Measurements from ENCODE around the gene RNF138. TPM values are rescaled to one million over a fixed set of nuclear protein-coding genes. Genes with fewer than 3 reads are reported as not detected.

Gene RNF138
- total RNA-seq, 1 experiment from 2014 or later: 73.5 TPM

GRCh38 chr18:32057624-32058165 lies 34.0 kb upstream of the RNF138 start:
- Mint-ChIP-seq H3K27ac (peak overlapping the region in 1 of 3 experiments; percentile 79; a peak in 1 of 7 replicates), H3K36me3 (ENCODE audit: insufficient read depth in 1 of 3, low read depth in 3 of 3) (peaks cover 0 to 7% (median 5%) of the 10 kb centered on the region in 3 experiments; a peak in 4 of 7 replicates), H3K9me3 (no peaks in the 10 kb centered on the region), H3K4me1 (peaks cover 27 to 28% of the 10 kb centered on the region in 2 experiments), H3K27me3 (ENCODE audit: low read depth) (no peaks in the 10 kb centered on the region), H3K4me3 (no peak overlapping the region; a peak in 1 of 5 replicates)
- Histone ChIP-seq H3K56ac (ENCODE audit: insufficient read length, low read depth, low read length) (no peak overlapping the region), H3K9me3 (ENCODE audit: control insufficient read depth, low read depth, low read length) (no peaks in the 10 kb centered on the region), H4K5ac (ENCODE audit: insufficient read length, low read depth, low read length) (no peak overlapping the region), H3K14ac (ENCODE audit: insufficient read depth, low read length) (no peak overlapping the region), H3K27me3 (ENCODE audit: insufficient read depth, low read length) (no peaks in the 10 kb centered on the region), H2BK20ac (ENCODE audit: low read depth, low read length, poor library complexity, severe bottlenecking) (no peak overlapping the region), H3K4me1 (ENCODE audit: insufficient read depth, low read length) (peaks cover 3% of the 10 kb centered on the region; the same call in 1 of the 2 replicates), H2BK120ac (ENCODE audit: low read depth, low read length, poor library complexity, severe bottlenecking) (no peak overlapping the region), H3K4ac (ENCODE audit: low read depth, low read length) (no peak overlapping the region), H3K23me2 (ENCODE audit: insufficient read length, low read depth, low read length, poor library complexity, severe bottlenecking) (no peaks in the 10 kb centered on the region), H3K27ac (ENCODE audit: insufficient read length, low read depth, low read length) (no peak overlapping the region), H2BK5ac (ENCODE audit: insufficient read length, low read length) (no peak overlapping the region), H4K8ac (replicated peaks; ENCODE audit: insufficient read length, low read depth, low read length) (no peak overlapping the region), H2AFZ (ENCODE audit: low read length) (no peak overlapping the region), H3K79me1 (ENCODE audit: insufficient read depth, low read depth, low read length, poor library complexity, severe bottlenecking) (no peaks in the 10 kb centered on the region), H4K91ac (ENCODE audit: insufficient read length, low read depth, low read length) (no peak overlapping the region), H4K20me1 (ENCODE audit: control insufficient read depth, insufficient read depth, insufficient read length) (no peaks in the 10 kb centered on the region), H3K23ac (ENCODE audit: insufficient read length, low read depth, low read length) (no peak overlapping the region), H3K4me2 (ENCODE audit: insufficient read depth, insufficient read length, low read length) (no peak overlapping the region), H3K18ac (ENCODE audit: insufficient read length, low read depth, low read length) (no peak overlapping the region), H2BK15ac (ENCODE audit: low read depth, low read length) (no peak overlapping the region), H3K9ac (ENCODE audit: extremely low read depth, insufficient read length, low read length) (no peak overlapping the region), H3K79me2 (ENCODE audit: insufficient read depth, low read length) (no peaks in the 10 kb centered on the region), H2BK12ac (ENCODE audit: insufficient read length, low read depth, low read length) (no peak overlapping the region), H3T11ph (ENCODE audit: low read length) (no peak overlapping the region), H2AK5ac (ENCODE audit: insufficient read length, low read length) (no peak overlapping the region)
- no CpG with 5 or more reads among the region's 7 CpGs for WGBS (ENCODE audit: extremely low coverage, insufficient read length, low lambda C conversion rate)
- TF ChIP-seq CTCF (conservative IDR thresholded peaks at IDR 0.05): no peak
- peak; percentile 51 for DNase-seq
